ENCODE results near the gene MEI1.

DNA sequence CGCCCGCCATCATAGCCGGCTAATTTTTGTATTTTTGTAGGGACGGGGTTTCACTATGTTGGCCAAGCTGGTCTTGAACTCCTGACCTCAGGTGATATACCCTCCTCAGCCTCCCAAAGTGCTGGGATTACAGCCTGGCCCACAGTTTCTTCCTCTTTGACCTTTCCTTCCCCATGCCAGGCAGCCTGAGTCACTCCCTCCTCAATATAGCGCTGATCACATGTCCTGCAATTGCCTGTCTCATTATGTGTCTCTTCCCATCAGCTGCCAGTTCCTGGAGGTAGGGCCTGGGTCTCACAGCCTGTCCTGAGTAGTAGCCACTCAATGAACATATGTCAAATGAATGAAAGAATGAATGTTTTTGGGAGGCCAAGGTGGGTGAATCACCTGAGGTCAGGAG is 58.2 kb downstream of the MEI1 start:
- TF ChIP-seq, protein P1, sequence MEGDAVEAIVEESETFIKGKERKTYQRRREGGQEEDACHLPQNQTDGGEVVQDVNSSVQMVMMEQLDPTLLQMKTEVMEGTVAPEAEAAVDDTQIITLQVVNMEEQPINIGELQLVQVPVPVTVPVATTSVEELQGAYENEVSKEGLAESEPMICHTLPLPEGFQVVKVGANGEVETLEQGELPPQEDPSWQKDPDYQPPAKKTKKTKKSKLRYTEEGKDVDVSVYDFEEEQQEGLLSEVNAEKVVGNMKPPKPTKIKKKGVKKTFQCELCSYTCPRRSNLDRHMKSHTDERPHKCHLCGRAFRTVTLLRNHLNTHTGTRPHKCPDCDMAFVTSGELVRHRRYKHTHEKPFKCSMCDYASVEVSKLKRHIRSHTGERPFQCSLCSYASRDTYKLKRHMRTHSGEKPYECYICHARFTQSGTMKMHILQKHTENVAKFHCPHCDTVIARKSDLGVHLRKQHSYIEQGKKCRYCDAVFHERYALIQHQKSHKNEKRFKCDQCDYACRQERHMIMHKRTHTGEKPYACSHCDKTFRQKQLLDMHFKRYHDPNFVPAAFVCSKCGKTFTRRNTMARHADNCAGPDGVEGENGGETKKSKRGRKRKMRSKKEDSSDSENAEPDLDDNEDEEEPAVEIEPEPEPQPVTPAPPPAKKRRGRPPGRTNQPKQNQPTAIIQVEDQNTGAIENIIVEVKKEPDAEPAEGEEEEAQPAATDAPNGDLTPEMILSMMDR (IDR thresholded peaks at IDR 0.05) = no peak
- TF ChIP-seq POLR2A (IDR thresholded peaks at IDR 0.05) = no peak
- TF ChIP-seq POLR2AphosphoS5 (IDR thresholded peaks at IDR 0.05) = no peak
- TF ChIP-seq EP300 (IDR thresholded peaks at IDR 0.05) = no peak

All from stomach (tissue), 4 donors.